GM23248 (cell line): ENCODE results near the gene MRPL28.

Experiments
- EZH2 ChIP-seq: fragments of 200-600 bp; sonication (generic); IDR thresholded peaks from 2 replicates; pipeline ENCODE4 v1.6.1; 2018; ENCODE audit warnings: antibody characterized with exemption, mild to moderate bottlenecking; ENCODE audit not compliant: insufficient read depth, poor library complexity, severe bottlenecking
- EZH2phosphoT487 ChIP-seq: fragments of 200-600 bp; sonication (generic); IDR thresholded peaks from 2 replicates; pipeline ENCODE4 v1.6.1; 2018; ENCODE audit warnings: antibody characterized with exemption, moderate library complexity, mild to moderate bottlenecking, low read depth; ENCODE audit not compliant: insufficient read depth

GRCh38 chr16:383326-384051 is 13.2 kb upstream of the MRPL28 start:
- no peak for TF ChIP-seq EZH2
- TF ChIP-seq EZH2phosphoT487: no peak
